ENCODE measurements around the gene PRR13.
"Not testable (repeated sequence)": the region's sequence is repeated elsewhere in the genome, so short reads cannot be mapped to it uniquely, and the experiment has no call there.

PRR13 gene

DNA sequence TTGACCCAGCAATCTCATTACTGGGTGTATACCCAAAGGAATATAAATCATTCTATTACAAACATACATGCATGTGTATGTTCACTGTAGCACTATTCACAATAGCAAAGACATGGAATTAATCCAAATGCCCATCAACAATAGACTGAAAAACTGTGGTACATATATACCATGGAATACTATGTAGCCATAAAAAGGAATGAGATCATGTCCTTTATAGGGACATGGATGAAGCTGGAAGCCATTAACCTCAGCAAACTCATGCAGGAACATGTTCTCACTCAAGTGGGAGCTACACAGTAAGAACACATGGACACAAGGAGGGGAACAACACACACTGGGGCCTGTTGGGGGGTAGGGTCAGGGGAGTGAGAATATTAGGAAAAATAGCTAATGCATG is 2.0 kb upstream of the PRR13 start:
- not testable (repeated sequence) for DNase-seq

DNA sequence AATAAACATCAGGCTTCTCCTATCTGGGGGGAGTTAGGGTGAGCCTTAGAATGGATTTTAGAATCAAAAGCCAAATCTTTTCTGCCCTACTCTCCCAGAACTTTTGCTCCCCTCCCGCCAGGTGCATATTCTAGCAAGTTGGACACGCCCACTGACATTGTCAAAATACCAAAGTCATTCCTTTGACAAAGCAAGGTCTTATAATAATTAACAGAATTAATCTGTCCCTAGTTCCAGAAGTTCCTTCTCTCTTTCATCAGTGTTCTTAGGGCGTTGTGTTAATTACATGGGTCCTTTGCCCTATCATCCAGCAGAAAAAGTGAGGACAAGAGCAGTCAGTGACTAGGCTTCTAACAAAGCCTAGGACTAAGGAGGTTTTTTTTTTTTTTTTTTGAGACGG is 2.4 kb downstream of the PRR13 start:
- no peak for DNase-seq

DNA sequence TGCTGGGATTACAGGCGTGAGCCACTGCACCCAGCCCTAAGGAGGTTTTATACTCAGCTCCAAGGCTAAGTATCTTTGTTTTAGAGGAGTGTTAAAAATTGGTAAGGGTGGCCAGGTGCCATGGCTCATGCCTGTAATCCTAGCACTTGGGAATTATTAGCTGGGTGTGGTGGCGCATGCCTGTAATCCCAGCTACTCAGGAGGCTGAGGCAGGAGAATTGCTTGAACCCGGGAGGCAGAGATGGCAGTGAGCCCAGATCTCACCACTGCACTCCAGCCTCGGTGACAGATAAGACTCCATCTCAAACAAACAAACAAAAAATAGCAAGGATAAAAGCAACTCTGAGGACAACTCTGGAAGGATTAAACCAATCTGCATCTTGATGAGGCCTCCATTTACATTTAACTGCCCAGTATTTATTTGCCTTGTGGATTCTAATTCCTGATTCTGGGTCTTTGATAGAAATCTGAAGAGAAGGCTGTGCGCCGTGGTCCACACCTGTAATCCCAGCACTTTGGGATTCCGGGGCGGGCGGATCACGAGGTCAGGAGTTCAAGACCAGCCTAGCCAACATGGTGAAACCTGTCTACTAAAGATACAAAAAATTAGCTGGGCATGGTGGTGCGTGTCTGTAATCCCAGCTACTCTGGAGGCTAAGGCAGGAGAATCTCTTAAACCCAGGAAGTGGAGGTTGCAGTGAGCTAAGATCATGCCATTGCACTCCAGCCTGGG is 3.2 kb downstream of the PRR13 start:
- not testable (repeated sequence) for DNase-seq

DNA sequence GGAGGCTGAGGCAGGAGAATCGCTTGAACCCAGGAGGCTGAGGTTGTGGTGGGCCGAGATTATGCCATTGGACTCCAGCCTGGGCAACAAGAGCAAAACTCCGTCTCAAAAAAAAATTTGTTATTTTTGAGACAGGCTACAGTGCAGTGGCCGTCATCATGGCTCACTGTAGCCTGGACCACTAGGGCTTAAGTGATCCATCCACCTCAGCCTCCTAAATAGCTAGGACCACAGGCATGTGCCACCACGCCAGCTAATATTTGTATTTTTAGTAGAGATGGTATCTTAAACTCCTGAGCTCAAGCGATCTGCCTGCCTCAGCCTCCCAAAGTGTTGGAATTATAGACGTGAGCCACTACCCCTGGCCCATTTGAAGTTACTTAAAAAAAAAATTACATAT is 9.4 kb downstream of the PRR13 start:
- DNase-seq, result no peak

DNA sequence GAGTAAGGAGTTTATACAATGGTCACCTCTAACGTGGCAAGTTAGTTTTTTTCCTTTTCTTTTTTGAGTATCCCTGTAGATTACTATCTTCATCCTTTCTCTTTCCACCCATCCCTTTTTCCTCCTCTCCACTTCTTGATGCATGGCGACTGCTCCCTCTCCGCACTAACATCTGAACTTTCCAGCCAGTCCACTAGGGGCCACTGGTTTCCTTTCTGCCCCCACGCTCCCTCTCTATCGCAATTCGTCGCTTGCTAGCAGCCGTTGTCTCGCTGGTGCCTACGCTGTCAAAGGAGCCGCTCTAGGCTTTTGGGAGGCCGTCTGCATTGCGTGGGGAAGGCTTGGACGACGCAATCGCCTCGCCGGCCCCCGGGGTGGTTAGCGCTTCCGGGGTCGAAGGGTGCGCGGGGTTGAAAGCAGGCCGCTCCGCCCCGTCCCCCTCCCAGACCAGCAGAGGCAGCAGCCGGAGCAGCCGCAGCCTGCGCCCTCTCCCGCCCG is 10.2 kb downstream of the PRR13 start, which contains the start of gene PCBP2:
Gene PCBP2, plus strand, starts transcription at position 442 of the 498 bp plus-strand sequence. CDS start 2,699 bp downstream, outside the sequence.
- DNase-seq, result peak; percentile 95 to 98

DNA sequence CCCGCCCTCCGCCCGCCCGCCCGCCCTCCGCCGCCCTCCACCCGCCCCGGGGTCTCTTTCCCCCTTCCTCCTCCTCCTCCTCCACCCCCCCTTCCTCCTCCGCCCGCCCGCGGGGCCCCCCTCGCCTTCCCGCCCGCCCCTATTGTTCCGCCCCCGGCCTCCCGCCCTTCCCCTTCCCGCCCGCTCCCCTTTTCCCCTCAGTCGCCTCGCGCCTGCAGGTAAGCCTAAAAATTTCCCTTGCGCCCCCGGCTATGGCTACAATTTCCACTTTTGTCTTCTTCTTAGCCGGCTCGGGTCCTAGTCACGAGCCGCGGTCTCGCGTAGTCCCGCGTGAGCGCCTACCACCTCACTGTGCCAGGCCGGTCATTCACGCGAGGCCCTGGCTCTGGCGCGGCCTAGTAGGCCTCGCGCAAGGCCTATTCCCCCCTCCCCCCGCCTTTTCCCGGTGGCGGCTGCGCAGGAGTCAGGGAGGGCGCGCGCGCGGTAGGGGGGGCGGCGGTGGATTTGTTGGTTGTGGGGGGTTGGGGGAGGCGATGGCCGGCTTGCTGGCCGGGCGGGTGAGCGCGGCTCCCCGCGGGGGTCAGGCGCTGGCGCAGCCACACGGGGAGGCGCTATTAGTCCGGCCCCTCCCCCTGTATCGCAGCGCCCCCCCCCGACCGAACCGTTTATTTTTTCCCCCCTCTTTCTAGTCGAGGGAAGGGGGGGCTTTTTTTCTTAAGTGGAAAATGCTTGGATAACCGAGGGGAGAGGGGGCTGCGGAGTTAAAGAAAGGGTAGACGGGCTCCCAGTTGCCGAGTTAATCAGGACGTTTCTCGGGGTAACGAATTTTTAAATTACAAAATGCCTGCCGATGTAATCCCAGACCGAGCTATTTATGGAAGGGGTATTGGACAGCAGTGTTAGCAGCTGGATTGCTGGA is 10.9 kb downstream of the PRR13 start:
- peak; percentile 76 to 82 for DNase-seq

DNA sequence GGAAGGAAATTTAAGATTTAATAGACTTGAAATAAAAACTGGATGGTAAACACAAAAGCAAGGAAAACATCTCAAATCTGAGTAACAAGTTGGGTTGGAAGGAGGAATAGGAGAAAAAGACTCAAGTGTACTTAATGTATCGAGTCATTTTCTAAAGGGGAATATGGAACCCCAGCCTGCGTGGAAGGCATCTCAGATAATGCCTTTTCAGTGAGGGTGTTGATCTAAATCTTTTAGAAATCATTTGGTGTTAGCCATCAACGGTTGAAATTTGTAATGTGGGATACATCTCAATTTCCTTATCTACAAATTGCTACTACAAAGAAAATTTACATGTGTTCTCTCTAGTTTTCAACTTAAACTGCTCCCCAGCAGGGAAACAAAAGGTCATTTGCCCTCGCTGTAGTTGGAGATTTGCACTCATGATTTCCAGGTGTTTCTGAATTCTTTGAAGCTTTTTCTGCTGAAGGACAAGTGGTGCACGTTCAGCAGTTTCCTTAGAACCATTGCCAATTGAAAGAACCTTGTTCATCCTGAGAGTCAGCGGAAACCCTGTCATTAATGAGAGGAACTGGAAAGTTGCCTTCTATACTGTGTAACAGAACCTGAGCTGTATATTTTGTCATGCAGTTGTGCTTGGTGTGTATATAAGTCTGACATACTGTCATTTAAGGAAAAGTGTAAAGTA is 12.6 kb downstream of the PRR13 start:
- DNase-seq, result no peak

DNA sequence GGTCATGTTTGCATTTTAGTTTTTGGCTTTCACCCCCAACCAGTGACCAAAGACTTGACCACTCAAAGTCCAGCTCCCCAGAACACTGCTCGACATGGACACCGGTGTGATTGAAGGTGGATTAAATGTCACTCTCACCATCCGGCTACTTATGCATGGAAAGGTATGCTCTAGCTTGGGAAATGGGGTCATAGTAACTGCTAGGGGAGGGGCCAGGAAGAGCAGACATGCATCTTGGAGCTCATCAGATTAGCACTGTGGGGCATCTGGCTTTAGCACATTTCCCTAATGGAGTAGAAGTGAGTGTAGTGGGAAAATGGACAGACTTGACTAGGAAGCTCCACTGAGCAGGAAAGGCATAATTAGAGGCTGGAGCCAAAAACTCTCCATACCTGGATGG is 13.2 kb downstream of the PRR13 start:
- DNase-seq, result no peak

DNA sequence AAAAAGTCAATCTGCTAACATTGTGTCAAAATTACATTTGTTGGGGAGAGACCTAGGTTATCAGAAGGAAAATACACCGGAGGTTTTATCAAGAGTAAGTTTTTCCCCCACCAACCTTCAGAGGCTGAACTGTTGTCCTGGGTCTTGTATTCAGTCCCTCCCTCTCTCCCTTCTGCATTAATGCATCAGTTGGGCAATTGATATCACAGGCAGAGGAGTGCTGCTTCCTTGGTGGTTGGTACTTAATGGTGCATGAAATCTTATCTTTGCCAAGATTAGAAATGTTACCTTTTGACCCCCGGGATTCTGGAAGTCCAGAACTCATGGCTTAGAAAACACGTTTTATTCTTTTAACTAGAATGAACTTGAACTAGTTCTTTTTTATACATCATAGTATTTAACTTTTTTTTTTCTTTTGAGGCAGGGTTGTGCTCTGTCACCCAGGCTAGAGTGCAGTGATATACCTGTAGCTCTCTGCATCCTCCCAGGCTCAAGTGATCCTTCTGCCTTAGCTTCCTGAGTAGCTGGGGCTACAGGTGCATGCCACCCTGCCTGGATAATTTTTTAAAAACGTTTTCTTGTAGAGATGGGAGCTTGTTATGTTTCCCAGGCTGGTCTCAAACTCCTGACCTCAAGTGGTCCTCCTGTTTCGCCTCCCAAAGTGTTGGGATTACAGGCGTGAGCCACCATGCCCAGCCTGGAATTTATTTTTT is 15.3 kb downstream of the PRR13 start:
- no peak for DNase-seq

DNA sequence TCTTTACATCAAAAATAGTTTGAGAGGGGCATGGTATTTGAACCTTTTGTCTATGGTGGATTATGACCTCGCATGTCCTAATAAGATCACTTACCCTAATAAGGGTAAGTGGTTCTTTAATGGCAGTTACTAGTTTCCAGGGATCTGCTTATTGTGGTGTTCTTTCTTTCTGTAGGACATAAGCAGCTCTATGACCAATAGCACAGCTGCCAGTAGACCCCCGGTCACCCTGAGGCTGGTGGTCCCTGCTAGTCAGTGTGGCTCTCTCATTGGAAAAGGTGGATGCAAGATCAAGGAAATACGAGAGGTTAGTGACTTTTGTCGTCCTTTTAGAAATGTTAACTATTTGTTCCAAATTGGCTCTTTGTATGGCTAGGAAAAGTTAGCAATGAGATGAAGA is 17.6 kb downstream of the PRR13 start:
- DNase-seq, result no peak

DNA sequence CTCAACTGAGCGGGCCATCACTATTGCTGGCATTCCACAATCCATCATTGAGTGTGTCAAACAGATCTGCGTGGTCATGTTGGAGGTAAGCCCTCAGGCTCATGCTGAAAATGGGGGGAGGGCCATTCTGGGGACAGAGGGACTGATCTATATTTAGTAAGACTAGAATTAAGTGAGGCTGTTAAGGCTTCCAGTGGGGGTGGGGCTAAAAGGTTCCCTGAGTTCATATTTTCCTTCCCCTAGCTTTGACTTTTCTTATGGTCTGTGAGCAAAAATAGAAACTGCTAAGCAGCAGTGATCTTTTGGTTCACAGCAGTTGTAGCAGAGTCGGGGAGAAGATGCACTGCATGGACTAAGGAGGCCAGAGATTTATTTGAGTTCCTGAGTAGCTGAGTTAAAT is 19.5 kb downstream of the PRR13 start:
- DNase-seq, result no peak

DNA sequence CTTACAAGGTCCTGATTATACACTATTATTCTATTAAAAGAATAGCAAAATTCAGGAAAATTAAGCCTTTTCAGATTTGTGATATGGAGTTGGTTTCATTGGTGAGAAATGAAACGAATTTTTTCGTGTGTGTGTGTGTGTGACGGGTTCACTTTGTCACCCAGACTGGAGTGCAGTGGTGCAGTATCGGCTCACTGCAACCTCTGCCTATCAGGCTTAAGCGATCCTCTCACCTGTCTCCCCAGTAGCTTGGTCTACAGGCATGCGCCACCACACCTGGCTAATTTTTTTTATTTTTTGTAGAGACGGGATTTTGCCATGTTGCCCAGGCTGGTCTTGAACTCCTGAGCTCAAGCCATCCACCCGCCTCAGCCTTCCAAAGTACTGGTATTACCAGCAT is 20.1 kb downstream of the PRR13 start:
- DNase-seq, result no peak

DNA sequence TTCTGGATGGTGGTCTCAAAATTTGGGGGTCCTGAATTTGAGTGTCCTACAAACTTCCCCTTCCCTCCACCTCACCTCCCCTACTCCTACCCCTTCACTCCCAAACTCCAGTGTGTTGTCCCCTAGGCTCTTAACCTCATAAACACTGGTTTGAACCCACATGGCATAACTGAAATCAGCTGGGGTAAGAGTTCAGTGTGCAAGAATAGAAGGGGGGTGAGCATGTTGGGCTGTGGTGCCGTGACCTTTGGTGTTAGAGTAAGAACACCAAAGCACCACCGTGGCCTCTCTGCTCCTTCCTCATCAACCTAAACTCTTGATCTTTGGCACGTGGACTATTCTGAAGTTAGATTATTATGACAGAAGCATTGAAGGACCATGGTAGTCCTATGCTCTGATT is 21.4 kb downstream of the PRR13 start:
- DNase-seq, result no peak

DNA sequence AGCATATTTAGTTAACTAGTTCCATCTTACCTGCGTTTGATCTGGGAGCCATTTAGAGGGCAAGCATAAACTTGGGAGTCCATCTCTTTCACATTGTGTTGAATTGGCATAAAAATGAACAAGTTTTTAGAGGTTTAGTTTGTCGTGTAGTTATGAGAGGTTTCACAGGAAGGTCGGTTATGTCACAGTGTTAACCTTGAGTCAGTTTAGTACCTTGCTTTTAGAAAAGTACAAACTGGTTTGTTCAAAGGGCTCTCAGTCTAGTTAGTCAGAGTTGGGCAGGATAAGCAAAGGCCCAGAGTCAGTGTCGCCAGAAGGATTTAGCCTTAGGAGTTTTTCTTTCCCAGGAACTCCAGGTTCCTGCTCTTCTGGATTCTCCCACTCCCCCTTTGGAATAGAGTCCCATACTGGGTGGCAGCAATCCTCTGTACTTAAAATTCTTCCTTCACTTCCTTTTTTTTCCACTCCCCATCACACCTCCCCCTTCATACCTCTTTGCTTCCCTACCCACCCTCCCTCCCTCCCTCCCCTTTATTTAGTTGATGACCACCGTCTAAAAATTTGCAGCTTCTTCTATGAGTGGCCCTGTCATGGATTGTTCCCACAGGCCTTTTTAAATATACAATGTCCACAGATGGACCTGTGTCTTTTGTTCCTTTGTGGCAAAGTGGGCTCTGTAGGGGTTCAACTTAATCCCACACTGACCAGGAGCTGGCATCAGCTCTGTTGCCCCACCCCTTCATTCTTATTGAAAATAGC is 22.4 kb downstream of the PRR13 start:
- DNase-seq, result no peak

DNA sequence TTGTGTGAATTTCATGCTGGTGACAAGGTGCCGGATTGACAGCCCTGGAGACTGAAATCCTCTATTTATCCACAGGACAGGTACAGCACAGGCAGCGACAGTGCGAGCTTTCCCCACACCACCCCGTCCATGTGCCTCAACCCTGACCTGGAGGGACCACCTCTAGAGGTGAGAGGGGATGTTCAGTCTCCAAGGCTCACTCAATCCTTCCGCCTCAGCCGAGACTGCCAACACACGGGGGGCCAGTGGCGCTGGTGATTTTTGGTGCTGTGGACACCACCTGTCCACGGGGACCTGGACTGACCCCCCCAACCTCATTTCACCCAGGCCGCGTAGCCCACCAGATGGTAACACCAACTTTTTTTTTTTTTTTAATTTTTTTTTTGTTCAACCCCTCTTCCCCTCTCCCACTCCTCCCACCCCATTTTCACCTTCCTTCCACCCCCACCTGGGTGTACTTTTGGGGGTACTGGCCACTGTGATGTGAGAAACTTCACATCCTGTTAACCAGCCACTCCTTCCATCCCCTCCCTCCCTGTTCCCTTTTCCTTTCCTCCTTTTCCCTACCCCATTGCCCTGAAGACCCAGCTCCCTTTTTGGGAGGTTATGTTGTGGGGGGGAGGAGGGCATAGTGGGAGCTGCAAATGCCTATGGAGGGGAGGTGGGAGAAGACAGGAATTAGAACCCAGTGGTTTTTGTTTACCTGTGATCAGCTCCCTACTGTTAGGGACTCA is 23.3 kb downstream of the PRR13 start:
- no peak for DNase-seq

DNA sequence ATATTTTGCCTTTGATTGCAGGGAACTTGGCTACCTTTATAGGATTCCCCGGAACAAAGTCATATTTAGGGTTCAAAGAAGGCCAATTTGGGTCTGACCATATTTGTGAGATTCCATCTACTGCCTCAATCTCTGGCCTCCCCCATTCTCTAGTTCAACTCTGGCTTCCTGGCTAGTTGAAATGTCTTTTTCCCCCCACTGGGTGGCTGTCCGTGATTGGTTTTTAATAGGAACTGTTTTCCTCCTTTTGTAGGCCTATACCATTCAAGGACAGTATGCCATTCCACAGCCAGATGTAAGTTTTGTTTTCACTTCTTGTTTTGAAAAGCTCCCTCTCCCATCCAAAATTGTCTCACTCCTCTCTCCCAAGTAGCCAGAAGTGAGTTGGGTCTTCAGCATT is 24.1 kb downstream of the PRR13 start:
- DNase-seq, result no peak

DNA sequence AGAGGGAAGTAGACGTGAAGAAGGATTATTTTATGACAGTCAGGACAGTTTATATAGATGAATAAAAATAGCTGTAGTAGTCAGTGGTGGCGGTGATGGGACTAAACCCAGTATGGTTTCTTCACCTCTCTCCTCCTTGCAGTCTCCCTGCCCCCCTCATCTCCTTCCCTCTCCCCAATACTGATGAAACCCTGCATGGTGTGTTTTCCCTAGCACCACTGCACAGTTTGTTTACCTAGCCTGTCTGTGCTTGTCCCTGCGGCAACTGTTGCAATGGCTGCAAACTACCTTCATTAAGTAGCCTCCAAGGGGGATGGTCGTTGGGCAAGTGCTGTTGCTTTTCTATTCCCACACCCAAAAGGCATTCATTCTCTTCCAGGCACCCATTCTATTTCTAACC is 25.1 kb downstream of the PRR13 start:
- no peak for DNase-seq

DNA sequence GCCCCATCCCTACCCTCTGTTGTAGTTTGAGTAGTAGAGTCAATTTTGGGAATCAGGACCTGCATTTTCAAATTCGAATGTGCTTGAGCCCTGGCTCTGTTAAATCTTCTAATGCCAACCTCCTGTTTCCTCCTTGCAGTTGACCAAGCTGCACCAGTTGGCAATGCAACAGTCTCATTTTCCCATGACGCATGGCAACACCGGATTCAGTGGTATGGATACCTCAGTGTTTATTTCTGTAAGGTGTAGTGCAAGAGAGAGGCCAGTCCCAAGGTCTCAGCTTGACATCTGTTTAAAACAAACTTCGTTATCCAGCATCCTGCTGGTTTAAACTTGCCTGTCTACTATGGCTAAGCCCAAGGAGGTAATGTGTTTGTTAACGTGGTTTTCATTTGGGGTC is 25.5 kb downstream of the PRR13 start:
- DNase-seq, result no peak

DNA sequence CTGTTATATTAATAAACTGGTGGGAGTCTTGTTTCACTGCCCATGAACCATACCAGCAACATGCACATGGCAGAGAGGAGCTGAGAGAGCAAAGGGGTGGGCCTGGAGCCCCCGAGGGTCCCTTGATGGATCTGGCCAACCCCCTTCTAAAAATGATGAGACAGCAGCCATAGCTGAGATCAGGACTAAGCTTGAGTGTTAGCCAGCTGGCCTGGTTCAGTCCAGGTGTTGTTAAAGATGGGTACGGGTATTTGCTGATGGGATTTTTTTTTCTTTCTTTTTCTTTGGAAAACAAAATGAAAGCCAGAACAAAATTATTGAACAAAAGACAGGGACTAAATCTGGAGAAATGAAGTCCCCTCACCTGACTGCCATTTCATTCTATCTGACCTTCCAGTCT is 26.3 kb downstream of the PRR13 start:
- no peak for DNase-seq

DNA sequence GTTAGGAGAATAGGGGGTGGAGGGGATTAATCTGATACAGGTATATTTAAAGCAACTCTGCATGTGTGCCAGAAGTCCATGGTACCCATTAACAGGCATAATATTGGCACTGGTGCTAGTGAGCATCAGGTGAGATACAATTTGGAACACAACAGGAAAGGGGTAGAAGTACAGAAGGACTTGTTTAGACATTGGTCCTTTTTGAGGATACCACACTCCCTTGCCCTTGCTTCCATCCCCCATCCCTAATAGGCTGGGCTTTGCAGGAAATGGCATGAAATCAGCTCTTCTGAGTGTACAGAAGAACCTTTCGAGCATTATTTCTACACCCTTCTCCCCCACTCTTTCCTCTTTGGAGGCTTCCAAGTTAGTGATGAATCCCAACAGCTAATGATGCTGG is 26.7 kb downstream of the PRR13 start:
- no peak for DNase-seq

DNA sequence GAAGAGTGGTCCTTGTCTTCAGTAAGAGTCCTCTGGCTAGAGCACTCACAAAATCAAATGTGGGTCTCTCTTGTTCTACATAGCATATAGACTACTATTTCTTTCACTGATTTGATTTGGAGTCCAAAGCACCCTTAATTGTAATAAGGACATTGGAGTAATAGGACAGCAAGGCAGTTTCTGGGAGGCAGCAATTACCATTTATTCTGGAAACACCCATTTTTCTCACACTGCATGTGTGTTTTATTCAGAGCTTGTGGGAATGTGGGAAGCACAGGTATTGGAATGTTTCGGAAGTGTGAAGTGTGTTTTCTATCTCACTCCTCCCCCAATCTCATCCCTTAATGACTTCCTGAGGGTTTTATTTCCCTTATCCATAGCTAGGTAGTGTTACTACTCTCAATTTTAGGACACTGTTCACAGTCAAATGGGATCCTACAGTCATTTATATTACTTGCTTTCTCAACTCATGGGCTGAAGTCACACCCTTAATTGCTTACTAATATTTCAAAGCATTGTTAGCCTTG is 30.6 kb downstream of the PRR13 start:
- no peak for DNase-seq

Measured in activated CD4-positive, alpha-beta T cell treated with anti-CD3 and anti-CD28 coated beads for 4 hours (primary cell).